ENCODE results near the gene ROR1. TPM values are rescaled to one million over a fixed set of nuclear protein-coding genes. Genes with fewer than 3 reads are reported as not detected.

Gene ROR1
- total RNA-seq, 2 experiments from 2014 or later = not detected

GRCh38 chr1:63795455-63795854 lies 21.6 kb downstream of the ROR1 start:
- Mint-ChIP-seq H3K4me1 (ENCODE audit: low read depth) (no peaks in the 10 kb centered on the region), H3K27me3 (peaks cover 2% of the 10 kb centered on the region), H3K9me3 (no peaks in the 10 kb centered on the region), H3K36me3 (ENCODE audit: low read depth) (no peaks in the 10 kb centered on the region), H3K27ac (no peak overlapping the region), H3K4me3 (no peak overlapping the region)
- ChIA-PET POLR2A (no interaction called here), CTCF (no interaction called here)
- no peak for DNase-seq
- ATAC-seq = no peak
- TF ChIP-seq CTCF (IDR thresholded peaks at IDR 0.05) = no peak
- intact Hi-C loops (cut with micrococcal nuclease) = no loop called here

DNA sequence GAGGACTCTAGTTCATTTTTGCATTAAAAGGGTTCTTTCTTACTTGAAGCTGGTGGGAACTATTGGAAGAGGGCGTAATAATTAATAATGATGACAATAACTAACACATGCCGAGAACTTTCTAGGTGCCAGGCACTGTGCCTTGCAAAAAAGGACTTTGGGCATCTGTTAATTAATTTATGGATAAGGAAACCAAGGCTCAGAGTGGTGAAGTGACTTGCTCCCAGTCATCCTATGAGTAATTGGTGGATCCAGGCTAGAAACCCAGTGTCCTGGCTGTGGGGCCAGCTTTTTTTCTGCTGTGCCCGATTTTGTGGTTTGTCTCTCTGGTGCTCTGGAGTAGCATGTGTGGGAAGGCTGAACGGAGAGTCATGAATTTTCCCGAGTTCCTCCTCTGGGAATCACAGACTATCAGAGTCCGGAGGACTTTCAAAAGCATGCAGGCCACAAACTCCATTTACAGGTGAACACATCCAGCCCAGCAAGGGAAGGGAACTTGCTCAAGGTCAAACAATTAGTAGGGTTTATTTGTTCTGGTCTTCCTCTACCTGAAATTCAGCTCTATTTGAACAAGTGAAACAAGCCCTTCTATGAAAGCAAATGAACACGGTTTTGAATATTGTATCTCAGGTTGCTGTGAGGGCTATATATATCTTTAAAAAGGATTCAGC lies 23.4 kb downstream of the ROR1 start:
- H3K4me1 Mint-ChIP-seq (ENCODE audit: low read depth) = no peaks in the 10 kb centered on the region
- H3K4me3 Mint-ChIP-seq = no peak overlapping the region
- intact Hi-C loops (cut with micrococcal nuclease) = no loop called here
- H3K27me3 Mint-ChIP-seq = peaks cover 2% of the 10 kb centered on the region
- H3K27ac Mint-ChIP-seq = no peak overlapping the region
- TF ChIP-seq CTCF (IDR thresholded peaks at IDR 0.05) = no peak
- CTCF ChIA-PET = no interaction called here
- H3K36me3 Mint-ChIP-seq (ENCODE audit: low read depth) = no peaks in the 10 kb centered on the region
- ATAC-seq (no peak), DNase-seq (no peak)
- no peaks in the 10 kb centered on the region for H3K9me3 Mint-ChIP-seq
- POLR2A ChIA-PET = no interaction called here

- no peaks in the 10 kb centered on the region for H3K36me3 Mint-ChIP-seq (ENCODE audit: low read depth)
- CTCF ChIA-PET = no interaction called here
- no peaks in the 10 kb centered on the region for H3K4me1 Mint-ChIP-seq (ENCODE audit: low read depth)
- POLR2A ChIA-PET = no interaction called here
- DNase-seq (no peak), ATAC-seq (no peak)
- peaks cover 2% of the 10 kb centered on the region for H3K27me3 Mint-ChIP-seq
- no peak overlapping the region for H3K4me3 Mint-ChIP-seq
- no peak overlapping the region for H3K27ac Mint-ChIP-seq
- intact Hi-C loops (cut with micrococcal nuclease) = no loop called here
- no peak for TF ChIP-seq CTCF (IDR thresholded peaks at IDR 0.05)
- no peaks in the 10 kb centered on the region for H3K9me3 Mint-ChIP-seq
Observed at GRCh38 chr1:63798284-63798683, 24.5 kb downstream of the ROR1 start.

- Mint-ChIP-seq H3K36me3 (ENCODE audit: low read depth) (no peaks in the 10 kb centered on the region), H3K9me3 (no peaks in the 10 kb centered on the region), H3K4me3 (no peak overlapping the region), H3K4me1 (ENCODE audit: low read depth) (no peaks in the 10 kb centered on the region), H3K27me3 (peaks cover 5% of the 10 kb centered on the region), H3K27ac (no peak overlapping the region)
- intact Hi-C loops (cut with micrococcal nuclease) = no loop called here
- POLR2A ChIA-PET = no interaction called here
- DNase-seq = no peak
- CTCF ChIA-PET = no interaction called here
- no peak for TF ChIP-seq CTCF (IDR thresholded peaks at IDR 0.05)
- ATAC-seq = no peak
Observed at GRCh38 chr1:63799307-63799706, 25.5 kb downstream of the ROR1 start.

DNA sequence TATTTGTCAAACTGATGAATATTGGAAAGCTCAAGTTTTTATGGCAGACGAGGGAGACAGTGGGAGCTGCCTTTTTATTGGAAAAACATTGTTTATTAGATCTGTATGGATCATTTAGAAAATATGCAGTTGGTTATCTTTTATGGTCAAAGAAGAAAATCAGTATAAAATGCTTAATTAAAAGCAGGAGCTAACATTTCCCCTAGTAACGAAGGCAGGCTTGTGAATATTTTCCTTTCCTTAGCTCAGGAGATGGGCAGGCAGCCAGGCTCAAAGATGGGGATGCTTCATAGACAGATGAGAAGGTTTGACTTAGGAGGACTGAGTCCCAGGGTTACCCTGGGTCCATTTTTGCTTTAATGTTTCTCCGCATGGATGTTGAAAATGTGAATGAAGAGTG lies 26.0 kb downstream of the ROR1 start:
- no peak for DNase-seq
- Mint-ChIP-seq H3K4me3 (no peak overlapping the region), H3K4me1 (ENCODE audit: low read depth) (no peaks in the 10 kb centered on the region), H3K9me3 (no peaks in the 10 kb centered on the region), H3K36me3 (ENCODE audit: low read depth) (no peaks in the 10 kb centered on the region), H3K27me3 (peaks cover 5% of the 10 kb centered on the region), H3K27ac (no peak overlapping the region)
- ChIA-PET POLR2A (no interaction called here), CTCF (no interaction called here)
- no peak for ATAC-seq
- intact Hi-C loops (cut with micrococcal nuclease) = no loop called here
- TF ChIP-seq CTCF (IDR thresholded peaks at IDR 0.05) = no peak

Data from activated CD8-positive, alpha-beta T cell treated with anti-CD3 and anti-CD28 coated beads for 36 hours (primary cell).